ENCODE results near the gene CACHD1.

CACHD1 gene

GRCh38 chr1:64484651-64485050 is 14.7 kb downstream of the CACHD1 start:
- H3K4me1 ChIP-seq (ENCODE audit: control insufficient read depth, insufficient read depth, low read length) = peaks cover 7% of the 10 kb centered on the region
- H3K4me3 ChIP-seq (ENCODE audit: low read length) = no peak overlapping the region
- no peak for DNase-seq (ENCODE audit: low read depth)
- H3K9me3 ChIP-seq (ENCODE audit: control insufficient read depth, low read length) = no peaks in the 10 kb centered on the region
- no peaks in the 10 kb centered on the region for H3K36me3 ChIP-seq (ENCODE audit: control insufficient read depth, insufficient read depth, low read length, severe bottlenecking)
- no peaks in the 10 kb centered on the region for H3K27me3 ChIP-seq (replicated peaks; ENCODE audit: control insufficient read depth, insufficient read depth, low read length)
- no peak overlapping the region for H3K9ac ChIP-seq (ENCODE audit: low read length)

- Histone ChIP-seq H3K4me1 (ENCODE audit: control insufficient read depth, insufficient read depth, low read length) (peaks cover 13% of the 10 kb centered on the region), H3K4me3 (ENCODE audit: low read length) (no peak overlapping the region), H3K9ac (ENCODE audit: low read length) (no peak overlapping the region), H3K36me3 (ENCODE audit: control insufficient read depth, insufficient read depth, low read length, severe bottlenecking) (no peaks in the 10 kb centered on the region), H3K27me3 (replicated peaks; ENCODE audit: control insufficient read depth, insufficient read depth, low read length) (no peaks in the 10 kb centered on the region), H3K9me3 (ENCODE audit: control insufficient read depth, low read length) (no peaks in the 10 kb centered on the region)
- DNase-seq (ENCODE audit: low read depth) = no peak
These were observed 16.3 kb downstream of the CACHD1 start for GRCh38 chr1:64486193-64486592.

GRCh38 chr1:64487061-64487460 is 17.1 kb downstream of the CACHD1 start:
- Histone ChIP-seq H3K9me3 (ENCODE audit: control insufficient read depth, low read length) (no peaks in the 10 kb centered on the region), H3K4me1 (ENCODE audit: control insufficient read depth, insufficient read depth, low read length) (peaks cover 9% of the 10 kb centered on the region), H3K27me3 (replicated peaks; ENCODE audit: control insufficient read depth, insufficient read depth, low read length) (no peaks in the 10 kb centered on the region), H3K4me3 (ENCODE audit: low read length) (no peak overlapping the region), H3K36me3 (ENCODE audit: control insufficient read depth, insufficient read depth, low read length, severe bottlenecking) (no peaks in the 10 kb centered on the region), H3K9ac (ENCODE audit: low read length) (no peak overlapping the region)
- no peak for DNase-seq (ENCODE audit: low read depth)

- H3K9me3 ChIP-seq (ENCODE audit: control insufficient read depth, low read length) = no peaks in the 10 kb centered on the region
- no peak overlapping the region for H3K9ac ChIP-seq (ENCODE audit: low read length)
- H3K27me3 ChIP-seq (replicated peaks; ENCODE audit: control insufficient read depth, insufficient read depth, low read length) = no peaks in the 10 kb centered on the region
- H3K4me3 ChIP-seq (ENCODE audit: low read length) = no peak overlapping the region
- DNase-seq (ENCODE audit: low read depth) = no peak
- H3K36me3 ChIP-seq (ENCODE audit: control insufficient read depth, insufficient read depth, low read length, severe bottlenecking) = no peaks in the 10 kb centered on the region
- H3K4me1 ChIP-seq (ENCODE audit: control insufficient read depth, insufficient read depth, low read length) = peaks cover 12% of the 10 kb centered on the region
These were observed 18.9 kb downstream of the CACHD1 start for GRCh38 chr1:64488862-64489261.

- no peak for DNase-seq (ENCODE audit: low read depth)
- H3K27me3 ChIP-seq (replicated peaks; ENCODE audit: control insufficient read depth, insufficient read depth, low read length) = no peaks in the 10 kb centered on the region
- no peak overlapping the region for H3K9ac ChIP-seq (ENCODE audit: low read length)
- no peak overlapping the region for H3K4me3 ChIP-seq (ENCODE audit: low read length)
- H3K4me1 ChIP-seq (ENCODE audit: control insufficient read depth, insufficient read depth, low read length) = peaks cover 12% of the 10 kb centered on the region
- H3K9me3 ChIP-seq (ENCODE audit: control insufficient read depth, low read length) = no peaks in the 10 kb centered on the region
- H3K36me3 ChIP-seq (ENCODE audit: control insufficient read depth, insufficient read depth, low read length, severe bottlenecking) = no peaks in the 10 kb centered on the region
These were observed 19.8 kb downstream of the CACHD1 start for GRCh38 chr1:64489707-64490106.

- Histone ChIP-seq H3K4me1 (ENCODE audit: control insufficient read depth, insufficient read depth, low read length) (peaks cover 12% of the 10 kb centered on the region), H3K9ac (ENCODE audit: low read length) (no peak overlapping the region), H3K27me3 (replicated peaks; ENCODE audit: control insufficient read depth, insufficient read depth, low read length) (no peaks in the 10 kb centered on the region), H3K4me3 (ENCODE audit: low read length) (no peak overlapping the region), H3K36me3 (ENCODE audit: control insufficient read depth, insufficient read depth, low read length, severe bottlenecking) (no peaks in the 10 kb centered on the region), H3K9me3 (ENCODE audit: control insufficient read depth, low read length) (no peaks in the 10 kb centered on the region)
- peak; percentile 33 for DNase-seq (ENCODE audit: low read depth)
These were observed 20.4 kb downstream of the CACHD1 start for GRCh38 chr1:64490213-64490818.

GRCh38 chr1:64492424-64492823 is 22.5 kb downstream of the CACHD1 start:
- DNase-seq (ENCODE audit: low read depth) = no peak
- H3K4me1 ChIP-seq (ENCODE audit: control insufficient read depth, insufficient read depth, low read length) = peaks cover 24% of the 10 kb centered on the region
- H3K4me3 ChIP-seq (ENCODE audit: low read length) = no peak overlapping the region
- H3K9me3 ChIP-seq (ENCODE audit: control insufficient read depth, low read length) = no peaks in the 10 kb centered on the region
- no peak overlapping the region for H3K9ac ChIP-seq (ENCODE audit: low read length)
- H3K27me3 ChIP-seq (replicated peaks; ENCODE audit: control insufficient read depth, insufficient read depth, low read length) = no peaks in the 10 kb centered on the region
- no peaks in the 10 kb centered on the region for H3K36me3 ChIP-seq (ENCODE audit: control insufficient read depth, insufficient read depth, low read length, severe bottlenecking)

GRCh38 chr1:64493831-64494230 is 23.9 kb downstream of the CACHD1 start:
- no peak for DNase-seq (ENCODE audit: low read depth)

GRCh38 chr1:64494659-64495058 is 24.7 kb downstream of the CACHD1 start:
- no peak for DNase-seq (ENCODE audit: low read depth)
- no peaks in the 10 kb centered on the region for H3K27me3 ChIP-seq (replicated peaks; ENCODE audit: control insufficient read depth, insufficient read depth, low read length)
- H3K9ac ChIP-seq (ENCODE audit: low read length) = no peak overlapping the region
- no peaks in the 10 kb centered on the region for H3K9me3 ChIP-seq (ENCODE audit: control insufficient read depth, low read length)
- H3K36me3 ChIP-seq (ENCODE audit: control insufficient read depth, insufficient read depth, low read length, severe bottlenecking) = no peaks in the 10 kb centered on the region
- peaks cover 42% of the 10 kb centered on the region for H3K4me1 ChIP-seq (ENCODE audit: control insufficient read depth, insufficient read depth, low read length)
- H3K4me3 ChIP-seq (ENCODE audit: low read length) = no peak overlapping the region

More at GRCh38 chr1:64493831-64494230, 23.9 kb downstream of the CACHD1 start:
- no peaks in the 10 kb centered on the region for H3K36me3 ChIP-seq (ENCODE audit: control insufficient read depth, insufficient read depth, low read length, severe bottlenecking)
- no peak overlapping the region for H3K4me3 ChIP-seq (ENCODE audit: low read length)
- H3K9ac ChIP-seq (ENCODE audit: low read length) = no peak overlapping the region
- H3K9me3 ChIP-seq (ENCODE audit: control insufficient read depth, low read length) = no peaks in the 10 kb centered on the region
- H3K27me3 ChIP-seq (replicated peaks; ENCODE audit: control insufficient read depth, insufficient read depth, low read length) = no peaks in the 10 kb centered on the region
- peaks cover 37% of the 10 kb centered on the region for H3K4me1 ChIP-seq (ENCODE audit: control insufficient read depth, insufficient read depth, low read length)

- H3K4me3 ChIP-seq (ENCODE audit: low read length) = no peak overlapping the region
- H3K36me3 ChIP-seq (ENCODE audit: control insufficient read depth, insufficient read depth, low read length, severe bottlenecking) = no peaks in the 10 kb centered on the region
- no peak overlapping the region for H3K9ac ChIP-seq (ENCODE audit: low read length)
- DNase-seq (ENCODE audit: low read depth) = no peak
- peaks cover 37% of the 10 kb centered on the region for H3K4me1 ChIP-seq (ENCODE audit: control insufficient read depth, insufficient read depth, low read length)
- no peaks in the 10 kb centered on the region for H3K9me3 ChIP-seq (ENCODE audit: control insufficient read depth, low read length)
- H3K27me3 ChIP-seq (replicated peaks; ENCODE audit: control insufficient read depth, insufficient read depth, low read length) = no peaks in the 10 kb centered on the region
These were observed 25.9 kb downstream of the CACHD1 start for GRCh38 chr1:64495878-64496277.

GRCh38 chr1:64496606-64497005 is 26.7 kb downstream of the CACHD1 start:
- Histone ChIP-seq H3K36me3 (ENCODE audit: control insufficient read depth, insufficient read depth, low read length, severe bottlenecking) (no peaks in the 10 kb centered on the region), H3K4me3 (ENCODE audit: low read length) (no peak overlapping the region), H3K9ac (ENCODE audit: low read length) (no peak overlapping the region), H3K27me3 (replicated peaks; ENCODE audit: control insufficient read depth, insufficient read depth, low read length) (no peaks in the 10 kb centered on the region), H3K4me1 (ENCODE audit: control insufficient read depth, insufficient read depth, low read length) (peaks cover 37% of the 10 kb centered on the region), H3K9me3 (ENCODE audit: control insufficient read depth, low read length) (no peaks in the 10 kb centered on the region)
- DNase-seq (ENCODE audit: low read depth) = no peak

Measured in adipocyte (in vitro differentiated cells).